ENCODE data around the gene PCSK2.

PCSK2 gene

DNA sequence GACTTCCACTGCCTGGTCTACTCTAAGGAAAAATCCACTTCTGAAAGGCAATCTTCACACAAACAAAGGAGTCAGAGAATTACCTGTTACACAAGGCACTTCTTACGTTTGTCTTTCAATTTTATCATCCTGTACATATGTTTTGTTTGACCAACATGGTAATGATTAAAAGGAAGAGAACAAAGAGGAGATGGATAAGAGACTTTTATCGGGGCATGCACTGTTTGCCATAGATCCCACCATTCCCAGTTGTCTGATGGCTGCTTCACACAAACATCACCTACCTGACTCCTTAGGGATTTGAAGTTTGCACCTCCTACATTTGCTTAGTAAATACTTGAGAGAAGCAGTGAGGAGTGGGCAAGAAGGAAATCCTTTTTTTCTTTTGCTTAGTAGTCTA, 217.3 kb downstream of the PCSK2 start:
- Histone ChIP-seq H3K4me3 (ENCODE audit: low read depth, low read length) (no peak overlapping the region), H3K9me3 (ENCODE audit: control insufficient read depth, insufficient read depth, low read depth, low read length) (no peaks in the 10 kb centered on the region), H3K9ac (ENCODE audit: low read length) (no peak overlapping the region), H3K27ac (ENCODE audit: low read depth, low read length) (no peak overlapping the region), H3K36me3 (ENCODE audit: control insufficient read depth, insufficient read depth, low read length) (no peaks in the 10 kb centered on the region), H3K4me1 (ENCODE audit: control insufficient read depth, insufficient read depth, low read length) (no peaks in the 10 kb centered on the region), H3K27me3 (ENCODE audit: control insufficient read depth, insufficient read depth, low read length) (peaks cover 7% of the 10 kb centered on the region; the same call in 1 of the 2 replicates)

GRCh38 chr20:17445543-17445942, 218.7 kb downstream of the PCSK2 start:
- Histone ChIP-seq H3K4me3 (ENCODE audit: low read depth, low read length) (no peak overlapping the region), H3K9me3 (ENCODE audit: control insufficient read depth, insufficient read depth, low read depth, low read length) (peaks cover under 1% of the 10 kb centered on the region; the same call in 1 of the 2 replicates), H3K27ac (ENCODE audit: low read depth, low read length) (no peak overlapping the region), H3K4me1 (ENCODE audit: control insufficient read depth, insufficient read depth, low read length) (no peaks in the 10 kb centered on the region), H3K27me3 (ENCODE audit: control insufficient read depth, insufficient read depth, low read length) (peaks cover 7% of the 10 kb centered on the region; the same call in 1 of the 2 replicates), H3K36me3 (ENCODE audit: control insufficient read depth, insufficient read depth, low read length) (no peaks in the 10 kb centered on the region), H3K9ac (ENCODE audit: low read length) (no peak overlapping the region)

GRCh38 chr20:17446171-17446570, 219.3 kb downstream of the PCSK2 start:
- Histone ChIP-seq H3K27me3 (ENCODE audit: control insufficient read depth, insufficient read depth, low read length) (peaks cover 7% of the 10 kb centered on the region; the same call in 1 of the 2 replicates), H3K9ac (ENCODE audit: low read length) (no peak overlapping the region), H3K4me1 (ENCODE audit: control insufficient read depth, insufficient read depth, low read length) (no peaks in the 10 kb centered on the region), H3K27ac (ENCODE audit: low read depth, low read length) (no peak overlapping the region), H3K36me3 (ENCODE audit: control insufficient read depth, insufficient read depth, low read length) (no peaks in the 10 kb centered on the region), H3K4me3 (ENCODE audit: low read depth, low read length) (no peak overlapping the region), H3K9me3 (ENCODE audit: control insufficient read depth, insufficient read depth, low read depth, low read length) (peaks cover 7% of the 10 kb centered on the region; the same call in 1 of the 2 replicates)

DNA sequence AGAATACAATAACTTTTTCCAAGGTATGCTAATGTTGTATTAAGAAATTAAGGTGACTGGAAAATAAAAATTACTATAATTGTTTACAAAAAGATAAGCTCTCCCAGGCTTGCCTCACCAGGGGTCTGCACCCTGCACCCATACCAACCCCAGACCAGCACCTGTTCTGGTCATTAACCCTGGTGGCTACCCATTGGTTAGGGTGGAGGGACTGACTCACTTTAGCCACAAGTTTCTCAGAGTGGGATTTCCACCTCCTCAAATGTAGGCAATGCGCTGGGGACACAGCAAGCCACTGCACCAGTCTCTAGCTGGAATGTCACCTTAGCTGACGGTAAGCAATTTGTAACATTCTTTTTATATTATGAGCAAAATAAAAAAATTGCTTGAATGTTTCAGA, 221.2 kb downstream of the PCSK2 start:
- Histone ChIP-seq H3K36me3 (ENCODE audit: control insufficient read depth, insufficient read depth, low read length) (no peaks in the 10 kb centered on the region), H3K9me3 (ENCODE audit: control insufficient read depth, insufficient read depth, low read depth, low read length) (peaks cover 7% of the 10 kb centered on the region; the same call in 1 of the 2 replicates), H3K4me1 (ENCODE audit: control insufficient read depth, insufficient read depth, low read length) (no peaks in the 10 kb centered on the region), H3K9ac (ENCODE audit: low read length) (no peak overlapping the region), H3K4me3 (ENCODE audit: low read depth, low read length) (no peak overlapping the region), H3K27me3 (ENCODE audit: control insufficient read depth, insufficient read depth, low read length) (peaks cover 7% of the 10 kb centered on the region; the same call in 1 of the 2 replicates), H3K27ac (ENCODE audit: low read depth, low read length) (no peak overlapping the region)

DNA sequence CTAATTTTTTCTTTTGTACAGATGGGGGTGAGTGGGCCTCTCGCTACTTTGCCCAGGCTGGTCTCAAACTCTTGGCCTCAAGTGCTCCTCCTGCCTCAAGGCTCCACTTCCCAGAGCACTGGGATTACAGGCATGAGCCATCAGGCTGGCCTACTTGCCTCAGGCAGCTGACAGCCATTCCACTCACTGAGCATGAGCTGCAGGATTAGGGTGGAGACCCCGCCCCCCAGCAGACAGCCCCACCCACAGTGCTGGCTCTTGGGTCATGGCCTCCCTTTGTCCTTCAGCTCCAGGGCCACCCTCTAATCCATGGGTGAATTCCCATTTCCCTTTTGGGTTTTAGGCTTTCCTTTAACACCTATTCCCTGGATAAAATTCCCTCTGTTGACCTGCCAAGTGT, 222.2 kb downstream of the PCSK2 start:
- H3K27me3 ChIP-seq (ENCODE audit: control insufficient read depth, insufficient read depth, low read length): peaks cover 10% of the 10 kb centered on the region; the same call in 1 of the 2 replicates

DNA sequence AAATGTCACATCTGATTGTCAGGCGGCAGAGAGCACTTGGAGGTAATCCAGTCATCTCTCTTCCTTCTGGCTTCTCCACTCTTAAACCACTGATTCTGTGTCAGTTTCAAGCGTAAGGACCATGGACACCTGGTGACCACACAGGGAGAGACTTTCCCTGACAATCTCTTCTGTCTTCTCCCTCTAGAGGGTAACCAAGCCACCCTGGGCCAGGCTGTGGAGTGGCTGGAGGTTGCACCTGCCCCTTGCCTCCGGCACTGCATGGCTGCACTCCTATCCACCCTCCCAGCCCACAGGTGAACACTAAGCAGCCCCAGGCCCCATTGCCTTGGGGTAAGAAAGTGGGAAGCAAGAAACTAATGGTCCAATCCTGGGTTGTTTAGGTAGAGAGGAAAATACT, 225.6 kb downstream of the PCSK2 start:
- H3K27ac ChIP-seq (ENCODE audit: low read depth, low read length): no peak overlapping the region
- H3K36me3 ChIP-seq (ENCODE audit: control insufficient read depth, insufficient read depth, low read length): no peaks in the 10 kb centered on the region
- H3K4me1 ChIP-seq (ENCODE audit: control insufficient read depth, insufficient read depth, low read length): no peaks in the 10 kb centered on the region
- no peak overlapping the region for H3K4me3 ChIP-seq (ENCODE audit: low read depth, low read length)
- H3K9me3 ChIP-seq (ENCODE audit: control insufficient read depth, insufficient read depth, low read depth, low read length): peaks cover 7% of the 10 kb centered on the region; the same call in 1 of the 2 replicates
- 0 out of 2 replicates have a peak, but pooled peaks cover 4% of the 10 kb centered on the region for H3K27me3 ChIP-seq (ENCODE audit: control insufficient read depth, insufficient read depth, low read length)
- no peak overlapping the region for H3K9ac ChIP-seq (ENCODE audit: low read length)

More for the DNA sequence above, 222.2 kb downstream of the PCSK2 start:
- no peak overlapping the region for H3K9ac ChIP-seq (ENCODE audit: low read length)
- no peaks in the 10 kb centered on the region for H3K4me1 ChIP-seq (ENCODE audit: control insufficient read depth, insufficient read depth, low read length)
- H3K27ac ChIP-seq (ENCODE audit: low read depth, low read length): no peak overlapping the region
- H3K4me3 ChIP-seq (ENCODE audit: low read depth, low read length): no peak overlapping the region
- H3K36me3 ChIP-seq (ENCODE audit: control insufficient read depth, insufficient read depth, low read length): no peaks in the 10 kb centered on the region
- peaks cover 7% of the 10 kb centered on the region; the same call in 1 of the 2 replicates for H3K9me3 ChIP-seq (ENCODE audit: control insufficient read depth, insufficient read depth, low read depth, low read length)

DNA sequence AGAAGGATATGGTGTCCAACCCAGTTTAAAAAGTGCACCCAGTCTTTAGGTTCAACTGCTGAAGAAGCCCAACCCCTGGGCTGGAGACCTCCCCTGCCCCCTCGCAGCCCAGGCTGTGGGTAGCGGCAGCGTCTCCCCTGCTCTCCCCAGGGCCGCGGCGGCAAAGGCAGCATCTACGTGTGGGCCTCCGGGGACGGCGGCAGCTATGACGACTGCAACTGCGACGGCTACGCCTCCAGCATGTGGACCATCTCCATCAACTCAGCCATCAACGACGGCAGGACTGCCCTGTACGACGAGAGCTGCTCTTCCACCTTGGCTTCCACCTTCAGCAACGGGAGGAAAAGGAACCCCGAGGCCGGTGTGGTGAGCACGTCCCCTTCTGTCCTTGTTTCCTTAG, 226.8 kb downstream of the PCSK2 start:
- no peaks in the 10 kb centered on the region for H3K36me3 ChIP-seq (ENCODE audit: control insufficient read depth, insufficient read depth, low read length)
- H3K9me3 ChIP-seq (ENCODE audit: control insufficient read depth, insufficient read depth, low read depth, low read length): peaks cover 7% of the 10 kb centered on the region; the same call in 1 of the 2 replicates
- no peak overlapping the region for H3K27ac ChIP-seq (ENCODE audit: low read depth, low read length)
- H3K4me3 ChIP-seq (ENCODE audit: low read depth, low read length): no peak overlapping the region
- 0 out of 2 replicates have a peak, but pooled peaks cover 4% of the 10 kb centered on the region for H3K27me3 ChIP-seq (ENCODE audit: control insufficient read depth, insufficient read depth, low read length)
- H3K9ac ChIP-seq (ENCODE audit: low read length): no peak overlapping the region
- no peaks in the 10 kb centered on the region for H3K4me1 ChIP-seq (ENCODE audit: control insufficient read depth, insufficient read depth, low read length)

DNA sequence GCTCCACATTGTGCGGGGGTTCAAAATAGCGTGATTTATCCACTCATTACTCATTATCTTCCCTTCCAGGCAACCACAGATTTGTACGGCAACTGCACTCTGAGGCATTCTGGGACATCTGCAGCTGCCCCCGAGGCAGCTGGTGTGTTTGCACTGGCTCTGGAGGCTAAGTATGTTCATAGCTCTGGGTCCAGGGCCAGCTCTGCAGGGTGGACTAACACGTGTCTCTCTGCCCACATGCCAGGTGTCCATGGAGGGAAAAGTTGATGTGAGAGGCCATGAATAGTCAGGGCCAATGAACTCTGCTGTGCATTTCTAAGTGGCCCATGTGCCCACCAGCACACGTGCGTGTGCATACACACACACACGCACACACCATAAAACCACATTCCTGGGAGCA, 229.4 kb downstream of the PCSK2 start:
- Histone ChIP-seq H3K4me3 (ENCODE audit: low read depth, low read length) (no peak overlapping the region), H3K9me3 (ENCODE audit: control insufficient read depth, insufficient read depth, low read depth, low read length) (no peaks in the 10 kb centered on the region), H3K36me3 (ENCODE audit: control insufficient read depth, insufficient read depth, low read length) (no peaks in the 10 kb centered on the region), H3K27me3 (ENCODE audit: control insufficient read depth, insufficient read depth, low read length) (0 out of 2 replicates have a peak, but pooled peaks cover 4% of the 10 kb centered on the region), H3K27ac (ENCODE audit: low read depth, low read length) (no peak overlapping the region), H3K4me1 (ENCODE audit: control insufficient read depth, insufficient read depth, low read length) (no peaks in the 10 kb centered on the region), H3K9ac (ENCODE audit: low read length) (no peak overlapping the region)

- Histone ChIP-seq H3K27me3 (ENCODE audit: control insufficient read depth, insufficient read depth, low read length) (0 out of 2 replicates have a peak, but pooled peaks cover 4% of the 10 kb centered on the region), H3K9me3 (ENCODE audit: control insufficient read depth, insufficient read depth, low read depth, low read length) (no peaks in the 10 kb centered on the region), H3K4me3 (ENCODE audit: low read depth, low read length) (no peak overlapping the region), H3K4me1 (ENCODE audit: control insufficient read depth, insufficient read depth, low read length) (no peaks in the 10 kb centered on the region), H3K36me3 (ENCODE audit: control insufficient read depth, insufficient read depth, low read length) (no peaks in the 10 kb centered on the region), H3K9ac (ENCODE audit: low read length) (no peak overlapping the region), H3K27ac (ENCODE audit: low read depth, low read length) (no peak overlapping the region)
Measured at GRCh38 chr20:17457079-17457478, 230.2 kb downstream of the PCSK2 start.

DNA sequence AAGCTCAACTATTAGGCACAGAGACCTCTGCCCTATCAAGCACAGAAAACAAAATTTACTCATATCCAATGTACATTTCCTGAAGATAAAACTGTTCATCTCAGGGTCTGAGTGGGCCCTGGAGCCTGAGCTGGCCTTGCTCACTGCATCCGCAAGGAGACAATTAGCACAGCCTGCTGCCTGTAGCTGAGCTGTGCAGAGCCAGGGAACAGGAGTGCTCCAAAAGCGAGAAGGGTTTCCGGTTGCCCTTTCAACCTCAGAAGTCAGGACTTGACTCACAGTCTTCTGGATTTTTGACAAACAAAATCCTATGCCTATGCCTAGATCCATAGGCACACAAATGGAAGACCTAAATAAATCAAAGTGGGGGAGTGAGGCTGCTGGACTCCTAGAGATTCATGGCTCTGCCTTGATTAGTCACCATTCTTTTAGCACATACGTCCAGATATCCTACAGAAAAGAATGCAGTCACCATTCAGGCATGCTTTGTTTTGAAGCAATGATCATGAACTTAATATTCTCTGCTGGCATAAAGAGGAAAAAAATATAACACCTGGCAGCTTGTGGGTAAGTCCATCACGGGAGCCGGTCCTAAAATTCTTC, 230.8 kb downstream of the PCSK2 start:
- Histone ChIP-seq H3K27ac (ENCODE audit: low read depth, low read length) (no peak overlapping the region), H3K9ac (ENCODE audit: low read length) (no peak overlapping the region), H3K4me3 (ENCODE audit: low read depth, low read length) (no peak overlapping the region), H3K9me3 (ENCODE audit: control insufficient read depth, insufficient read depth, low read depth, low read length) (no peaks in the 10 kb centered on the region), H3K36me3 (ENCODE audit: control insufficient read depth, insufficient read depth, low read length) (no peaks in the 10 kb centered on the region), H3K4me1 (ENCODE audit: control insufficient read depth, insufficient read depth, low read length) (no peaks in the 10 kb centered on the region), H3K27me3 (ENCODE audit: control insufficient read depth, insufficient read depth, low read length) (0 out of 2 replicates have a peak, but pooled peaks cover 4% of the 10 kb centered on the region)

- Histone ChIP-seq H3K27me3 (ENCODE audit: control insufficient read depth, insufficient read depth, low read length) (no peaks in the 10 kb centered on the region), H3K4me3 (ENCODE audit: low read depth, low read length) (no peak overlapping the region), H3K9ac (ENCODE audit: low read length) (no peak overlapping the region), H3K4me1 (ENCODE audit: control insufficient read depth, insufficient read depth, low read length) (no peaks in the 10 kb centered on the region), H3K9me3 (ENCODE audit: control insufficient read depth, insufficient read depth, low read depth, low read length) (no peaks in the 10 kb centered on the region), H3K36me3 (ENCODE audit: control insufficient read depth, insufficient read depth, low read length) (no peaks in the 10 kb centered on the region), H3K27ac (ENCODE audit: low read depth, low read length) (no peak overlapping the region)
Measured at GRCh38 chr20:17460119-17460518, 233.3 kb downstream of the PCSK2 start.

All from HUES6 (cell line).